Thoracic aorta (tissue), 2 donors: ENCODE measurements around the gene SLC30A4. TPM values are rescaled to one million over a fixed set of nuclear protein-coding genes. Genes with fewer than 3 reads are reported as not detected.

Source experiments
- ATAC-seq: fragments of 150-250 bp; one replicate; pipeline ENCODE4 v1.8.0; 2017; ENCODE audit warnings: low read depth; ENCODE audit not compliant: insufficient number of reproducible peaks, low FRiP score
- DNase-seq: peaks from one replicate; pipeline ENCODE4 v3.0.0-alpha.2; 2020; ENCODE audit warnings: low spot score
- H3K27ac ChIP-seq, 2 donors: fragments of 200-600 bp; sonication (generic); 1 replicate in 1 of 2; 2 replicates in 1 of 2; pipeline ENCODE4 v1.5.1; 2016; ENCODE audit warnings: mild to moderate bottlenecking in 2 of 2, moderate library complexity in 2 of 2
- H3K27me3 ChIP-seq: fragments of 200-600 bp; sonication (generic); replicated peaks from 2 replicates; pipeline ENCODE4 v1.6.0; 2016; ENCODE audit warnings: mild to moderate bottlenecking; ENCODE audit not compliant: insufficient read depth
- H3K36me3 ChIP-seq: fragments of 200-600 bp; sonication (generic); one replicate; pipeline ENCODE4 v1.5.1; 2016
- H3K4me1 ChIP-seq, 2 donors: fragments of 200-600 bp; sonication (generic); 1 replicate in 1 of 2; 2 replicates in 1 of 2; pipeline versions ENCODE4 v1.5.1 to v1.6.0; 2016; ENCODE audit warnings: low read depth in 2 of 2, mild to moderate bottlenecking in 1 of 2; ENCODE audit not compliant: control insufficient read depth in 1 of 2
- H3K4me3 ChIP-seq: fragments of 200-600 bp; sonication (generic); 2 replicates; pipeline ENCODE4 v1.5.1; 2016; ENCODE audit warnings: mild to moderate bottlenecking
- H3K9me3 ChIP-seq: fragments of 200-600 bp; sonication (generic); 2 replicates; pipeline ENCODE4 v1.5.1; 2016
- total RNA-seq, 2 donors: library from RNA; depleted of rRNA; stranded (reverse); fragments of >200 nt; gene quantifications; one replicate each; pipeline versions ENCODE4 v1.1.0 to v1.2.3, GENCODE V29; 2016
- TF ChIP-seq, protein P1 (sequence below): fragments of 200-600 bp; sonication (generic); IDR thresholded peaks from one replicate; pipeline ENCODE4 v1.5.1; 2019; ENCODE audit warnings: antibody characterized with exemption

SLC30A4 gene
- total RNA-seq, 2 donors from 2014 or later: 6.5 to 11.1 TPM

DNA sequence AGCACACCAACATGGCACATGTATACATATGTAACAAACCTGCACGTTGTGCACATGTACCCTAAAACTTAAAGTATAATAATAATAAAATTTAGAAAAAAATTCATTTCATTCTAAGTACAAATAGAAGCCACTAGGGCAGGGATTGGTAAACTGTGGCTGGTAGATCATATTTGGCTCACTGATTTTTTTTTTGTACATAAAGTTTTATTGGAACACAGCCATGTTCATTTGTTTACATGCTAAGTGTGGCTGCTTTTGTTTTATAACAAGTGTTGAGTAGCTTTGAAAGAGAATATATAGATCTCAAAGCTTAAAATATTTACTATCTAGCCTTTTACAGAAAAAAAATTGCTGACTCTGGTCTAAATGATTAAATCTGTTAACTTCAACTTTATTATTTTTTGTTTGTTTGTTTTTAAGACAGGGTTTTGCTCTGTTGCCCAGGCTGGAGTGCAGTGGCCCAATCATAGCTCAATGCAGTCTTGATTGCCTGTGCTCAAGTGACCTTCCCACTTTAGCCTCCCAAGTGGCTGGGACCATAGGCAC is 32.8 kb downstream of the SLC30A4 start:
- Histone ChIP-seq H3K27me3 (no peaks in the 10 kb centered on the region), H3K36me3 (peaks cover 10% of the 10 kb centered on the region), H3K27ac (no peak overlapping the region), H3K4me3 (no peak overlapping the region), H3K4me1 (no peaks in the 10 kb centered on the region), H3K9me3 (no peaks in the 10 kb centered on the region)
- DNase-seq (no peak), ATAC-seq (no peak)
- TF ChIP-seq, protein P1, sequence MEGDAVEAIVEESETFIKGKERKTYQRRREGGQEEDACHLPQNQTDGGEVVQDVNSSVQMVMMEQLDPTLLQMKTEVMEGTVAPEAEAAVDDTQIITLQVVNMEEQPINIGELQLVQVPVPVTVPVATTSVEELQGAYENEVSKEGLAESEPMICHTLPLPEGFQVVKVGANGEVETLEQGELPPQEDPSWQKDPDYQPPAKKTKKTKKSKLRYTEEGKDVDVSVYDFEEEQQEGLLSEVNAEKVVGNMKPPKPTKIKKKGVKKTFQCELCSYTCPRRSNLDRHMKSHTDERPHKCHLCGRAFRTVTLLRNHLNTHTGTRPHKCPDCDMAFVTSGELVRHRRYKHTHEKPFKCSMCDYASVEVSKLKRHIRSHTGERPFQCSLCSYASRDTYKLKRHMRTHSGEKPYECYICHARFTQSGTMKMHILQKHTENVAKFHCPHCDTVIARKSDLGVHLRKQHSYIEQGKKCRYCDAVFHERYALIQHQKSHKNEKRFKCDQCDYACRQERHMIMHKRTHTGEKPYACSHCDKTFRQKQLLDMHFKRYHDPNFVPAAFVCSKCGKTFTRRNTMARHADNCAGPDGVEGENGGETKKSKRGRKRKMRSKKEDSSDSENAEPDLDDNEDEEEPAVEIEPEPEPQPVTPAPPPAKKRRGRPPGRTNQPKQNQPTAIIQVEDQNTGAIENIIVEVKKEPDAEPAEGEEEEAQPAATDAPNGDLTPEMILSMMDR: no peak

DNA sequence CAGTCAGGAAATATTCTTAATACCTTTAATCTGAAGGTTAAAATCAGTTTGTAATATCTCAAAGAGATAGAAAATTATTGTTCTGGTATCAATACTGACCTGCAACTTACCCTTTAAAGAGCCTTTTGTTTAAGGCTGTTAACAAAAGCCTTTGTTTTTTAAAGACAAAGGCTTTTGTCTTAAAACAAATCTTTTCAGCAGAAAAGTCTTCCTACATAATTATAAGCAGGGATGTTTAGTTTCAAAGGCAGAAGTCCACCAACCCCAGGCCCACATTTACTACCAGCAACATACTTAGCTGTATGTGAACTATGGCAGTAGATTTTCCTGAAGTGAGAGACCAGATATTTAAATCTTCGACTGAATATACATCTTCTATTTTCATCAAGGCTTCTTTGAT is 36.2 kb downstream of the SLC30A4 start:
- no peaks in the 10 kb centered on the region for H3K4me1 ChIP-seq
- H3K9me3 ChIP-seq: no peaks in the 10 kb centered on the region
- TF ChIP-seq, protein P1: no peak
- H3K36me3 ChIP-seq: peaks cover 10% of the 10 kb centered on the region
- no peak for ATAC-seq
- no peaks in the 10 kb centered on the region for H3K27me3 ChIP-seq
- no peak for DNase-seq
- H3K27ac ChIP-seq: no peak overlapping the region
- H3K4me3 ChIP-seq: no peak overlapping the region

DNA sequence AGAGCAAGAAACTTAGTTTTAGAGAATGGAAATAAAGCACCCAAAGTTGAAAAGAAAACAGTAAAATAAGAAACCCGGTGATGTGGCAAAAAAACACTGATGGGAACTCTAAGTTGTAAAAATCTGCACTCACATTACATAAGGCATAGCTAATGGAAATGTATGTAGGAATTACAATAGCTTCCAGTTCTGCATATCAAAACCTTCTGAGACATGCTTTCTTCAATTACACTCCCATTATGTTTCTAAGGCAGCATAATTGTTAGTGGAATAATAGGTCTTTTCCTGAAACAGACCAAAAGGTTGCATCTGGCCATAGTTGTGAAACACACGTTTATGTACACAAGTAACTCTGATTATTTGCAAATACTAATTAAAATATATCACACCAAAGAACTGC is 41.4 kb downstream of the SLC30A4 start:
- TF ChIP-seq, protein P1: no peak
- no peaks in the 10 kb centered on the region for H3K27me3 ChIP-seq
- H3K27ac ChIP-seq: no peak overlapping the region
- DNase-seq: no peak
- H3K36me3 ChIP-seq: peaks cover 4% of the 10 kb centered on the region
- no peak for ATAC-seq
- no peaks in the 10 kb centered on the region for H3K9me3 ChIP-seq
- H3K4me3 ChIP-seq: no peak overlapping the region
- no peaks in the 10 kb centered on the region for H3K4me1 ChIP-seq

GRCh38 chr15:45476410-45476809 is 46.1 kb downstream of the SLC30A4 start:
- H3K27me3 ChIP-seq: no peaks in the 10 kb centered on the region
- ATAC-seq (no peak), DNase-seq (no peak)
- TF ChIP-seq, protein P1: no peak
- H3K9me3 ChIP-seq: no peaks in the 10 kb centered on the region
- no peak overlapping the region for H3K4me3 ChIP-seq
- no peaks in the 10 kb centered on the region for H3K36me3 ChIP-seq
- no peak overlapping the region for H3K27ac ChIP-seq
- no peaks in the 10 kb centered on the region for H3K4me1 ChIP-seq

DNA sequence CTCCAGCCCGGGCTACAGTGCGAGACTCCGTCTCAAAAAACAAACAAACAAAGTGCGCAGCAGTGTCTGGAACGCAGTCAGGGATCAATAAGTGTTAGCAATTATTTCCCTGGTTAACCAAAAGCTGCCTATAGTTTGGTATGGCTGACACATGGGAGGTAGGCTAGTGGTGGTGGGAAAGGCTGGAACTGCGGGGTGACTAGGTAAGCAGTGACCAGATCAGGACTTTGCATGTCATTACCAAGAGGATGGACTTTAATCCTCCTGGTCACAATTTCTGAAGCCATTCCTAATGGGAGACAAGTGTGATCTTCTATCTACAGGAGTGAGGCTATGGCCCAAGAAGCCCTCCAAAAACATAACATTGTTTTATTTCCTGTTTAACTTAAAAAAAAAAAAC is 47.8 kb downstream of the SLC30A4 start:
- Histone ChIP-seq H3K27me3 (no peaks in the 10 kb centered on the region), H3K36me3 (no peaks in the 10 kb centered on the region), H3K4me3 (no peak overlapping the region), H3K9me3 (no peaks in the 10 kb centered on the region), H3K4me1 (no peaks in the 10 kb centered on the region), H3K27ac (no peak overlapping the region)
- ATAC-seq: no peak
- DNase-seq: no peak
- TF ChIP-seq, protein P1: no peak
